LNCAP (cell line): ENCODE measurements around the gene EXOC6.

Experiments
- CTCF ChIP-seq: fragments of 450-650 bp; IDR thresholded peaks from 2 replicates; pipeline ENCODE4 v1.5.1; 2017; ENCODE audit warnings: mild to moderate bottlenecking

The EXOC6 gene

GRCh38 chr10:92907280-92907679 lies 59.0 kb downstream of the EXOC6 start:
- no peak for TF ChIP-seq CTCF

GRCh38 chr10:92913973-92914372 lies 65.7 kb downstream of the EXOC6 start:
- TF ChIP-seq CTCF = no peak

- TF ChIP-seq CTCF = peak; percentile 81
Observed at GRCh38 chr10:92914478-92915325, 66.4 kb downstream of the EXOC6 start.

GRCh38 chr10:92915892-92916291 lies 67.6 kb downstream of the EXOC6 start:
- no peak for TF ChIP-seq CTCF

GRCh38 chr10:92916433-92916832 lies 68.1 kb downstream of the EXOC6 start:
- no peak for TF ChIP-seq CTCF

GRCh38 chr10:92918603-92919002 lies 70.3 kb downstream of the EXOC6 start:
- TF ChIP-seq CTCF = no peak

- no peak for TF ChIP-seq CTCF
Observed at GRCh38 chr10:92920866-92921265, 72.5 kb downstream of the EXOC6 start.

GRCh38 chr10:92923416-92923815 lies 75.1 kb downstream of the EXOC6 start:
- no peak for TF ChIP-seq CTCF
